Fibroblast of pulmonary artery (primary cell): ENCODE measurements around the gene SPATA31A5.
"Not testable (repeated sequence)": the region's sequence is repeated elsewhere in the genome, so short reads cannot be mapped to it uniquely, and the experiment has no call there.

Source experiments
- DNase-seq: peaks from one replicate; pipeline ENCODE4 v3.0.0-alpha.2; 2010; ENCODE audit warnings: low read depth
- H3K4me3 ChIP-seq: replicated peaks from 2 replicates; pipeline ENCODE4 v1.5.1; 2011; ENCODE audit warnings: low read depth, mild to moderate bottlenecking, control low read depth, low read length, moderate library complexity

SPATA31A5 gene

DNA sequence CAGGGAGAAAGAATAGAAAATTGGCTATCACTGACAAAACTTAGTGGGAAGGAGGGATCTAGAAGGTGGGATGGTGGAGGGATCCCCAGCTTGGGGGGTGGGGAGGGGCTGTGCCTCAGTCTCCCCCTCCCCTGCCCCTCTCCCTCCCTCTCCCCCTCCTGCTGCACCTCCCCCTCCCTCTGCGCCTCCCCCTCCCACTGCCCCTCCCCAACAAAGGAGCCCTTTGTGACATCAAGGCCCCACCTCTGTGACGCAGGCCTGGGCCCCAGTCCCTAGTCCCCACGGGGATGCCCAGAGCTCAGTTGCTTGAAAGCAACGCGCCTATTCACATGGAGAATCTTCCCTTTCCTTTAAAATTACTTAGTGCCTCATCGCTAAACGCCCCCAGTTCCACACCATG is at the start of gene SPATA31A5:
Gene SPATA31A5, plus strand, starts transcription at position 301 of the 400 bp plus-strand sequence. Its CDS starts 29 bp downstream, at position 330.
- not testable (repeated sequence) for H3K4me3 ChIP-seq, DNase-seq

DNA sequence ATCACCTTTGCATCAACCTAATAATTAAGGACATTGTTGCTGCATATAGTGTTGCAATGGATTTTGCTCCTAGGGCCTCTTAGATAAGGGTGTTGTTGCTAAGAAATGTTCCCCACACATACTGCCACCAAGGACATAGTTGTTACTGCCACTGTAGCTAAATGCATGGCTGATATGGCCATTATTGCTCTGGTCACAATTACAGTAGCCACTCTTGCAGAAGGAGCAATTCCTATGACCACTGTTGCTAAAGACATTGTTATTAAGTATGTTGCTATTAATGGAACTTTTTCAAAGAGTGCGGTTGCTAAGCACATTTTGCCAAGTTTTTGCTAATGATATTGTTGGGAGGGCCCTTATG is 48.8 kb downstream of the SPATA31A5 start:
- H3K4me3 ChIP-seq, DNase-seq: not testable (repeated sequence)

DNA sequence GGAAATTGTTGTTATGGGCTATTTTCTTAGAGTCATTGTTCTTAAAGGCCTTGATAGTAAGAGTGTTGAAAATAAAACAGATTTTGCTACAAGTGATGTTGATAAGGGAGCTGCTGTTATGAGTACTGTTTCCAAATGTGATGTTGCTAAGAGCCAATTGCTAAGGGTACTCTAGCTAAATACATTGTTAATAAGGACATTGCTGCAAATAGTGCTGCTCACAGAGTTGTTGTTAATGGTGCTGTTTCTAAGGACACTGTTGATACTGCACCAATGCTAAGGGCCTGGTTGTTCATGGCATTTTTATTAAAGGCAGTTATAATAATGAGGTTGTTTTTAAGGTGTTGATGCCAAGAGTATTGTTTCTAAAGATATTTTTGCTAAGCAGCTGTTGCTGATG is 52.2 kb downstream of the SPATA31A5 start:
- H3K4me3 ChIP-seq, DNase-seq: not testable (repeated sequence)
